ENCODE measurements around the gene CEACAM19.
"Not testable (repeated sequence)": the region's sequence is repeated elsewhere in the genome, so short reads cannot be mapped to it uniquely, and the experiment has no call there.

The CEACAM19 gene

GRCh38 chr19:44675521-44675920 lies 4.2 kb downstream of the CEACAM19 start:
- no peak for DNase-seq (ENCODE audit: low spot score)

DNA sequence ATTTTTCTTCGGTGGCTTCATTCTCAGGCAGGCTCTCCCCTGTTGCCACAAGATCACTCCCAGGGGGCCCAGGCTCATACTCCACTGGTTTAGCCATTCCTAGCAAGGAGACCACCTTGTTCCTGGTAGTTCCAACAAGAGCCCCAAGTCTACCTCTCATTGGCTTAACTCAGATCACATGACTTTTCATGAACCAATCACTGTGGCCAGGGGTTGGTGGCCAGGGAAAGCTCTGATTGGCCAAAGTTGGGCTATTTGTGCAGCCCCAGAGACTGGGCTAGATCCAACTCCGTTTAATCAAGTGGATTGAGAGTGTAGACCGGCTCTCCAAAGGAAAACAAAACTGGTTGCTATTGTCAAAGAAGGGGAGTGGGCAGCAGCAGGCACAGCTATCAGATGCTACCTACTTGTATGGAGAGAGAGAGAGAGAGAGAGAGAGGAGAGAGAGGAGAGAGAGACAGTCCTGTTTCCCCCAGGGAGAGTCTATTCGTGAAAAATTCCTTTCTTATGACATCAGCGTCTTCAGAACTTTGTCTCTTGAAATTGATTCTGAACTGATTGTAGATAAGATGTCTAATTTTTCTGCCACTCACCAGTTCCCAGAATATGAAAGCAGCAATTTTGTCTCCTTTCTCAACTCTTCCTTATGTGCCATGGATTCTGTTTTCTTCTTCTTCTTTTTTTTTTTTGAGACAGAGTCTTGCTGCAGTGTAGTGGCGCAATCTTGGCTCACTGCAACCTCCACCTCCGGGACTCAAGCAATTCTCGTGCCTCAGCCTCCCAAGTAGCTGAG lies 5.9 kb downstream of the CEACAM19 start:
- DNase-seq (ENCODE audit: low spot score), result peak; percentile 72

DNA sequence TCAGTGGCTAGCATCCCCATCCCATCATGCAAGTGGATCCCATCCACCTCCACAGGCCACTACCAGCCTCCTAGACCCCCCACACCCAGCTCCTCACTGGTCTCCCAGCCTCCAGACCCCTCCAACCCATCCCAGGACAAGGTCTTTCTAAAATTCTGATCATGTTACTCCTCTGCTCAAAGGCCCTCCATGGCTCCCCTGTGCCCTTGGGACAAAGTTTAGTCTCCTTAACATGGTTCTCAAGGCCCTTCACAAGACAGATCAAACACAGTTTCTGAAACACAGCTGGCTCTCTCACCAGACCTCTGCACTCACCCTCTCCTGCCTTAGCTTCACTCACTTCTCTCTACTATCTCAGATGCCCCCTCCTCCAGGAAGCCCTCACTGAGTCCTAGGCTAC lies 9.3 kb downstream of the CEACAM19 start:
- no peak for DNase-seq (ENCODE audit: low spot score)

DNA sequence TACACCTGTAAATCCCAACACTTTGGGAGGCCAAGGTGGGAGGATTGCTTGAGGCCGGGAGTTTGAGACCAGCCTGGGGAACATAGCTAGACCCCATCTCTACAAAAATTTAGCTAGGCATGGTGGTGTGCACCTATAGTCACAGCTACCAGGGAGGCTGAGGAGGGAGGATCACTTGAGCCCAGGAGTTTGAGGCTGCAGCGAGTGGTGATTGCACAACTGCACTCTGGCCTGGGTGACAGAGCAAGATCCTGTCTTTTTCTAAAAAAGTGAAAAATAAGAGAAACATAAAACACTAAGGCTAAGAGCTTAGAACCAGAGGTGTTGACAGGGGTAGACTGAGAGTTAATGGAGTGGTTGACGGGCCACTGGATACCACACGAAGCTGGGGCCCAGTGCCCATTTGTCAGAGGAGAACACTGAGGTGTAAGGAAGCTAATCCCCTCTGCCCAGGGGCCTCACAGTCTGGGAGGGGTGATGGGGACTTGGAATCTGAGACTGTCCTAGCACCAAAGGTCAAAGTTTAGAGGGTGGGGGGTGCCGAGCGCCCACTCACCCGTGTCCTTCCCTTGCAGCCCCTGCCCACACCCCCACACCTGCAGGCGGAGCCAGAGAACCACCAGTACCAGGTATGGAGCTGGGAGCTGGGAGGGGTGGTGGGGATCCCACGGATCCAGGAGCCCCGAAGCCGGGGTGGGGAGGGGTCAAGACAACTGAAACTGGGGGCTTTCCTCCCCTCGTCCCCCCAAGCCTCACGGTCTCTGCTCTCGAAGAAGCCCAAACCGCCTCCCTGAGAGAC lies 10.9 kb downstream of the CEACAM19 start:
- no peak for DNase-seq (ENCODE audit: low spot score)

GRCh38 chr19:44682807-44683206 lies 11.5 kb downstream of the CEACAM19 start:
- no peak for DNase-seq (ENCODE audit: low spot score)

GRCh38 chr19:44683434-44684210 lies 12.3 kb downstream of the CEACAM19 start:
- no peak for DNase-seq (ENCODE audit: low spot score)

DNA sequence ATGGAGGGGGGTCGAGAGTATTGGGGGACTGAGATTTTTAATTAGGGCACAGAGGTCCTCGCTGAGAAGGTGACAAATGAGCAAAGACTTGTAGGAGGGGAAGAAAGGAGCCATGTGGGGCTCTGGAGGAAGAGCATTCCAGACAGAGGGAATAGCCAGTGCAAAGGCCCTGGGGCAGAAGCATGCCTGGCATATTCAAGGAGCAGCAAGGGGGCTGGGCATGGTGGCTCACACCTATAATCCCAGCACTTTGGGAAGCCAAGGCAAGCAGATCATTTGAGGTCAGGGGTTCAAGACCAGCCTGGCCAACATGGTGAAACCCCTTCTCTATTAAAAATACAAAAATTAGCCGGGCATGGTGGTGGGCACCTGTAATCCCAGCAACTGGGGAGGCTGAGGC lies 13.1 kb downstream of the CEACAM19 start:
- DNase-seq (ENCODE audit: low spot score), result not testable (repeated sequence)

DNA sequence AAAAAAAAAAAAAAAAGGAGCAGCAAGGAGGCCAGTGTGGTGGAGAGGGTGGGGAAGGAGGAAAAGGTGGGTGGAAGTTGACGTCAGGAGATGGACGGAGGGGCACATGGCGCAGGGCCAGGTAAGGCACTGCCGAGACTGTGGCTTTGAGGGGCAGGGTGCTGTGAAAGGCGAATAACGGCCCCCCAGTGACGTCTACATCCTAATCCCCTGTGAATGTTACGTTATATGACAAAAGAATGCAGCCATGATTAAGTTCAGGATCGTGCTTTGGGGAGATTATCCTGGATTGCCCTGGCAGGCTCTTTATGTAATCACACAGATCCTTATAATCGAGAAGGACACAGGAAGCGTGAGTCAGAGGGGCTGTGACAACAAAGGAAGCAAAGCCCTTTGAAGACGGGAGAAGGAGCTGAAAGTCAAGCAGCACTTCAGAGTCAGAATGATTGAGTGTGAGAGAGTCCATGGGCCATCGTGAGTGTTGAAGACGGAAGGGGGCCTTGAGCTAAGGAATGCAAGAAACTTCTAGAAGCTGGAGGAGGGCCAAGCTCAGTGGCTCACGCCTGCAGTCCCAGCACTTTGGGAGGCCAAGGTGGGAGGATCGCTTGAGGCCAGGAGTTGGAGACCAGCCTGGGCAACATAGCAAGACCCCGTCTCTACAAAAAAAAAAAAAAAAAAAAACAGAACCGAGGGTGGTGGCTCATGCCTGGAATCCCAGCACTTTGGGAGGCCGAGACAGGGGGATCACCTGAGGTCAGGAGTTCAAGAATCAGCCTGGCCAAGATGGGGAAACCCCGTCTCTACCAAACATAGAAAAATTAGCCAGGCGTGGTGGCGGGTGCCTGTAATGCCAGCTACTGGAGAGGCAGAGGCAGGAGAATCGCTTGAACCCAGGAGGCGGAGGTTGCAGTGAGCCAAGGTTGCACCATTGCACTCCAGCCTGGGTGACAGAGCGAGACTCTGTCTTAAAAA lies 13.9 kb downstream of the CEACAM19 start:
- peak; percentile 89 for DNase-seq (ENCODE audit: low spot score)

DNA sequence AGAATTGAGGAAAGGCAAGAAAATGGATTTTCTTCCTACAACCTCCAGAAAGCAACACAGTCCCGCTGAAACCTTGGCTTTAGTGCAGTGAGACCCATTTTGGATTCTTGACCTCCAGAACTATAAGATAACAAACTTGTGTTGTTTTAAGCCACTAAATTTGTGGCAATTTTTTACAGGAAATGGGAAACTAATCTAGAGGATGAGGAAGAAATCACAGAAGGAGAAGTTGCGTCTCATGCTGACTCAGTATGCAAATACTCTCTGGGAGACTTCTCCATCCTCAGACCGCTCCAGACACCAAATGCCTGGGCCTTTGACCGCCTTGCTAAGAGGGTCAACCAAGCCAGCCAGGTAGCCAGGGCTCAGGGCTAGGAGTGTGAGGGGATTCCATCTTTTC lies 14.6 kb downstream of the CEACAM19 start:
- peak; percentile 57 for DNase-seq (ENCODE audit: low spot score)

DNA sequence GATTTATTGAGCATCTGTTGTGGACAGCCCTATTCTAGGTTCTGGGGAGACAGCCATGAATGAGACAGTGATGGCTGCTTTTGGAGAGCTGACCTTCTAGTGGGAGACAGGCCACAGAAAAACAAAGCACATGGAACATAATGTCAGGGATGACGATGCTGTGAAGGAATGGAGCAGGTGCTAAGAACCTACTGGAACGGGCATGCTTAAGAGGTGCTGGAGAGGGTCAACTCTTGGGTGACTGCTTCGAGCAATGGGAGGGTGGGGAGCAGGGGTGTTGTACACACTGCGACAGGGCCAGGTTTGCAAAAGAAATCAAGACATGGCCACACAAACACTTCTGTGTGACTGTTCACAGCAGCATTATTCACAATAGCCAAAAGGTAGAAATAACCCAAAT lies 15.6 kb downstream of the CEACAM19 start:
- DNase-seq (ENCODE audit: low spot score), result no peak

DNA sequence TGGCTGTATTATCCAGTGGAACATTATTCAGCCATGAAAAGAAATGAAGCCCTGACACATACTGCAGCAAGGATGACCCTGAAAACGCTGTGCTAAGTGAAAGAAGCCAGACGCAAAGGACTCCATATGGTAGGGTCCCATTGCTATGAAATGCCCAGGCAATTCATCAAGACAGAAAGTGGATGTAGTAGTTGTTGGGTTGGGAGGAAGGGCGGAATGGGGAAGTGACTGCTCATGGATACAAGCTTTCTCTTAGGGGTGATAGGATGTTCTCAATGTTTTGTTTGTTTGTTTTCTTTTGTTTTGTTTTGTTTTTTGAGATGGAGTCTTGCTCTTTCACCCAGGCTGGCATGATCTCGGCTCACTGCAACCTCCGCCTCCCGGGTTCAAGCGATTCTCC lies 16.6 kb downstream of the CEACAM19 start:
- DNase-seq (ENCODE audit: low spot score), result no peak

DNA sequence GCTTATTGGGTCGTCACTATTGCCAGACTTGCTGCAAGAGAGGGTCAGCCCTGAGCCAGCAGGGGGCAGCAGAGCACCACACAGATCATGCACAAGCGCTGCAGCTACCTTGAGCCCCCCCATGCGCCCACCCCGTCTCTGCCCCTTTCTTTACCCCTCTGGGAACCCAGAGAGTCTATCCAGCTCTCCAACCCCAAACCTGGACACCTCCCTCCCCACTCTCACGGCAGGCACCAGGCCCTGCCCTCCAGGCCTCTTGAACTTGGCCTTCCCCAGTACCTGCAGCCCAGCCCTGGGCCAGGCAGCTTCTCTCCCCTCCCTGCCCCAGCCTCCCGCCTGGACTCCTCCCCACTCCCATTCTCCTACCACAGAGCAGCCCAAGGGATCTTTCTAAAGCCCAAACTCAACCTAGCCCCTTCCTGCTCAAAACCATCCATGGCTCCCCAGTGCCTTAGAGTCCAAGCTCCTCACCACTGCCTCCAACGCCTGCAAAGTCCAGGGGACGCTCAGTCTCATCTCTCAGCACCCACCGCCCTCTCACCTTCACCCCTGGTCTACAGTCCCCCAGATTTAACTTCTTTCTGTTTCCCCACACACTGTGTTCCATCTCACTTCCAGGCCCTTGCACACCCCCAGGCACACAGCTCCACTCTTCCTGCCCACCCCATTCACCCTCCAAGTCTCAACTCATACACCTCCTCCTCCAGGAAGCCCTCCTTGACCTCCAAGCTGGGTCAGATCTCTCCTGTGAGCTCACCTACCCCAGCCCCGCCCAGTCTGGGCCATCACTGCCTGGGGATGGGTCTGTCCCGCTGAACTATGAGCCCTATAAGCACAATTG lies 18.2 kb downstream of the CEACAM19 start:
- DNase-seq (ENCODE audit: low spot score), result peak; percentile 67

GRCh38 chr19:44690131-44690440 lies 18.8 kb downstream of the CEACAM19 start:
- no peak for DNase-seq (ENCODE audit: low spot score)

DNA sequence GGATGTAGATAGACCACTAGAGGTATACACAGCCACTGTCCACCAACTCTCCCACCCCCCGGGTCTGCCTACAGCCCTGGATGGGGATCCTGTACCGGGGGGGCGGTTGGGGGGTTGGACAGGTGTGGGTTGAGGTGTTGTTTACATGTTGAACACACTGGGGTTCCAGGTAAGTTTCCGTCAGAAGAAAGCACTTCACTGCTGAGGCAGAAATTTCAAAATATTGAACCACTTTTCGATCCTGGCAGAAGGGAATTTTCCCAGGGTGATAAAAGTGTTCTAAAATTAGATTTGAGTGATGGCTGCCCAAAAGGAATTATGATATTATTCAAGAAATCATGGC lies 21.1 kb downstream of the CEACAM19 start:
- no peak for DNase-seq (ENCODE audit: low spot score)

- DNase-seq (ENCODE audit: low spot score), result no peak
These were observed 22.9 kb downstream of the CEACAM19 start for GRCh38 chr19:44694184-44694579.

DNA sequence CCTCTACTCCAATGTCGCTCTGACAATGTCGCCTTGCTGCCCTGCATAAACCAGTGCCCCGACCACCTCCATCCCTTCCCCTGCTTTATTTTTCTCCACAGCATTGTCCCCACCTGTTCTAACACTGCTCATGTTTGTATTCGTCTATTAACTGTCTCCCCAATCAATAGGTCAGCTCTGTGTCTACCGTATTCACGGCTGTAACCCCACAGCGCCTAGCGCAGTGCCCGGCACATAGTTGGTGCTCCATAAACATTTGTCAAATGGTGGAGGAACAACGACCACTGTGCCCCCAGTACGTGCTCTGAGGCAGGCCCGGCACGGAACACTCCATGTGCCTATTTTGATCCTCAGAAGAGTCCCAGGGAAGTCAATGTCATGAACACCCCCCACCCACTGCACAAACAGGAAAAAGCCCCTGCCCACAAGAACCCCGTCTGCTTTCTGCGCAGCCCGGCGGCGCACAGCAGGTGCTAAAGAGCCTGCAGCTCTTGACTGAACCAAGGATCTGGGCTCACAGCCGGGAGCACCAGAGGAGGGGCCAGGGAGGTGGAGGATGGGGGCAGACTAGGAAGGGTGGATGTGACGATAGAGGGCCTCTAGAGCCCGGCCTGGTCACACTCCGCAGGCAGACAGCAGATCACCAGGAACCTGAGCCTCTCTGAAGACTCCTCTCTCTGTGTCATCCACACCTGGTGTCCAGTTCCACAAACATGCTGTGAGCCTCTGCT lies 25.8 kb downstream of the CEACAM19 start:
- DNase-seq (ENCODE audit: low spot score), result no peak

DNA sequence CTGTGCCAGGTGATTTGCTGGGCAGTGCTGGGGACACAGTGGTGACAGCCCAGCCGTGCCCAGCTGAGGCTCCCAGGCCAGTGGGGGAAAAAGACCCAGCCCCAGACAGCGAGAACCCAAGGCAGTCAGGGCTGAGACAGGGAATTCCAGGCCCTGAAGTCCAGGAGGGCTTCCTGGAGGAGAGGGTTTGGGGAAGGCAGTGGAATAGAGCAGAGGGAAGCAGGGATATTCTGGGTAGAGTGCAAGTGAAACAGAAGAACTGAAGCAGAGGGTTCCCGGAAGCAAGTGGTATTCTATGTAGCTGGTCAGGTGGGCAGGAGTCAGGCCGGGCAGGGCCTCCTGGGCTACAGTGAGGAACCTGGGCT lies 26.4 kb downstream of the CEACAM19 start:
- no peak for DNase-seq (ENCODE audit: low spot score)

DNA sequence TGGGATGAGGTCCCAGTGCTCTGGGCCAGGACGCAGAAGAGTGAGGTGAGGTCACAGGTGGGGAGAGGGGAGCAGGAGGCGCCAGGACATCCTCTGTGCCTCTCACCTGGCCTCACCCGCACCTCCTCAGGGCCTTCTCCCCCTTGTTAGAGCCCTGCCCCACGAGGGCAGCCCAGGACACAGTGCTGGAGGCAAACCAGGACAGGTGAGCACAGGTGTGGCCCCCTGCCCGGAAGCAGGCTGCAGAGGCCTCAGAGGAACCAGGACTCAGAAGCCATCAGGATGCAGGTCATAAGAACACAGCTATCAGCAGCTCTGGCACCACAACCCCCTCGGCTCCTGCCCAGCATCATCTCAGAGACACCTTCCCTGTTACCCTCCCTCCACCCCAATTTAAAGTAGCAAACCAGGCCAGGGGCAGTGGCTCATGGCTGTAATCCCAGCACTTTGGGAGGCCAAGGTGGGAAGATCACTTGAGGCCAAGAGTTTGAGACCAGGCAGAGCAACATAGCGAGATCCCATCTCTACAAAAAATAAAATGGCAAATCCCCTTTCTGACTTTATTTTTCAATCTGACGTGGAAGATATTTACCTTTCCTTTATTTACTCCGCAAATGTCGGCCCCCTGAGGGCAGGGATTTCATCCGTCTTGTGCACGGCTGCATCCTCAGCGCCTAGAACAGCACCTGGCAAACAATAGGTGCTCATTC lies 27.4 kb downstream of the CEACAM19 start, which contains the start of gene CEACAM16:
CEACAM16 (plus strand) TSS at position 660 of the 710 bp plus-strand sequence. CDS start 2,306 bp downstream, outside the sequence.
- DNase-seq (ENCODE audit: low spot score), result no peak

- no peak for DNase-seq (ENCODE audit: low spot score)
These were observed 29.3 kb downstream of the CEACAM19 start for GRCh38 chr19:44700547-44700946.

Data from hepatic stellate cell (primary cell).